Right kidney (tissue), 9 donors: ENCODE results near the gene REM2.

Experiments used
- DNase-seq: peaks from one replicate; pipeline ENCODE4 v3.0.0-alpha.2; 2016
- long read RNA-seq, 8 donors: transcript quantifications; one replicate each; lab custom pipeline, GENCODE V29; 2026

Gene REM2, protein sequence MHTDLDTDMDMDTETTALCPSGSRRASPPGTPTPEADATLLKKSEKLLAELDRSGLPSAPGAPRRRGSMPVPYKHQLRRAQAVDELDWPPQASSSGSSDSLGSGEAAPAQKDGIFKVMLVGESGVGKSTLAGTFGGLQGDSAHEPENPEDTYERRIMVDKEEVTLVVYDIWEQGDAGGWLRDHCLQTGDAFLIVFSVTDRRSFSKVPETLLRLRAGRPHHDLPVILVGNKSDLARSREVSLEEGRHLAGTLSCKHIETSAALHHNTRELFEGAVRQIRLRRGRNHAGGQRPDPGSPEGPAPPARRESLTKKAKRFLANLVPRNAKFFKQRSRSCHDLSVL
- long read RNA-seq, donor 1, result 0 reads
- long read RNA-seq, donor 2, result 0 reads
- long read RNA-seq, donor 3, result 0 reads
- long read RNA-seq, donor 4, result 0 reads
- long read RNA-seq, donor 5, partial matches to known transcripts, result 0 of 1 reads
- long read RNA-seq, donor 5, other reads (novel, unspliced or antisense), result 0 of 1 reads
- long read RNA-seq, donor 6, result 0 reads
- long read RNA-seq, donor 7, result 0 reads
- long read RNA-seq, donor 8, result 0 reads

DNA sequence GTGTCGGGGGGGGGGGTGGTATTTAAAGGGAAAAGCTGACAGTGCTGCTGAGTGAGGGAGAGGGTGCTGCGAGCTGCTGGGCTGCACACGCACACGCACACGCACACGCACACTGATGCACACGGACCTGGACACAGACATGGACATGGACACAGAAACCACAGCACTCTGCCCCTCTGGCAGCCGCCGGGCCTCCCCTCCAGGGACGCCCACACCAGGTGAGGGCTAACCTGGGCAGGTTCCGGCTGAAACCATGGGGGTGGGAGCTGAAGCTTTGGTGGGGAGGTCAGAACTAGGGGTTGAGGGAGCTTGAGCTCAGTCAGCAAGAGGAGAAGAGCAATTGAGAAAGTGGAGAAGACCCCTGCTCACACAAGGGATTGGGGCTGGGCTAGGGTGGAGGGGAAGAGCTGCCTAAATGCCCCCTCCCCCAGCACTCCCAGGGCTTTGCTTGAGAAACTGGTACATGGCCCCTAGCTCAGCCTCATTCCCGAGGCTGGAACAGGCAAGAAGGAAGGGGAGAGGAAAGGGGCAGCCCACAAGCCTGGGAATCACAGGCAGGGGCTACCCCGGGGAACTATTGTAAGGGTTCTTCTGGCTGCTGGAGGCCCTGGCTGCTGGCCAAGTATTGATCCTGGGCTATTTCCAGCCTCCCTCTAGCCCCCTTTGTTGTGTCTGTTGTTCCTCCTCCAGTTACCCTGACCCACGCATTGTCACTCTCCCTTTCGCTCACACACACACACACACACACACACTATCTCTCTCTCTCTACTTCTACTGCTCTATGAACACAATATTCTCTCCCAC is at the start of gene REM2:
Gene REM2, plus strand, starts transcription at position 50 of the 804 bp plus-strand sequence. Its CDS starts 66 bp downstream, at position 116.
- peak; percentile 63 for DNase-seq

DNA sequence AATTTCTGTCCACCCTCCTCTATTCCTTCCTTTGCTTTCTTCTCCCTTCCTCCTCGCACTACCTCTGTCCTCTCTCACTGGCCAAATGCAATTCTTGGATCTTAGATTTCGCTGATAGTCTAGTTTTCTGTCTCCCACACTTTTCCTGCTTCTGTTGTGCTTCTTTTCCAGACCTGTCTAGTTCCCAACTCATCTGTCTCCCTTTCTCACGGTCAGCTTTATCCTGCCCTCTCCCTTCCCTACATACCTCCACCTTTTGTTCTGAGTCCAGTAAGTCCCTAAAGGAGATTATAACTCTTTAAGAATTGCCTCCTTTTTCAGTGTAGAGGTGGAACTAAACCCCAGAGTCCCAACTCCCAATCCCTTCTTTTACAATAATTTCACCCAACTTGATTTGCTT is 47.5 kb upstream of the REM2 start:
- DNase-seq, result no peak

DNA sequence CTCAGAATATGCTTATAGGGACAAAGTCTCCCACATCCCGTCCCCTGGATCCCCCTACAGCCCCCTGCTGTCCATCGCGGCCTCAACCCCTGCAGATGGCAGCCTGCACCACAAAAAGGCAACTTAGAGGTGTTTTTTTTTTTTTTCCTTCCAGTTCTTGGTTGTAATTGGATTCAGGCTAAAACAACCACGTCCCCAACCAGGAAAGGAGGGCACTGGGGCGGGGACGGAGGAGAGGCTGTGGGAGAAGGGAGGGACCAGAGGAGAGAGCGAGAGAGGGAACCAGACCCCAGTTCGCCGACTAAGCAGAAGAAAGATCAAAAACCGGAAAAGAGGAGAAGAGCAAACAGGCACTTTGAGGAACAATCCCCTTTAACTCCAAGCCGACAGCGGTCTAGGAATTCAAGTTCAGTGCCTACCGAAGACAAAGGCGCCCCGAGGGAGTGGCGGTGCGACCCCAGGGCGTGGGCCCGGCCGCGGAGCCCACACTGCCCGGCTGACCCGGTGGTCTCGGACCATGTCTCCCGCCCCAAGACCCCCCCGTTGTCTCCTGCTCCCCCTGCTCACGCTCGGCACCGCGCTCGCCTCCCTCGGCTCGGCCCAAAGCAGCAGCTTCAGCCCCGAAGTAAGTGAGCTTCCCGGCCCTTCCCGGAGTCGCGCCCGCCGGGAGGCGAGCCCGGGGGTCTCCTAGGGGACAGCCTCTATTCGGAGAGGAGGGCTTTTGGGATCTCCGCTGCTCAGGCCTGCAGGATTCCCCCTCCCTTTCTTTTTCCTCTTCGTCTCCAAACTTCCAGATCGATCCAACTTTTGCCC is 46.5 kb upstream of the REM2 start, which contains the start of gene MMP14:
Gene MMP14, plus strand, starts transcription at position 285 of the 813 bp plus-strand sequence. Its CDS starts 233 bp downstream, at position 518.
- peak; percentile 89 for DNase-seq

DNA sequence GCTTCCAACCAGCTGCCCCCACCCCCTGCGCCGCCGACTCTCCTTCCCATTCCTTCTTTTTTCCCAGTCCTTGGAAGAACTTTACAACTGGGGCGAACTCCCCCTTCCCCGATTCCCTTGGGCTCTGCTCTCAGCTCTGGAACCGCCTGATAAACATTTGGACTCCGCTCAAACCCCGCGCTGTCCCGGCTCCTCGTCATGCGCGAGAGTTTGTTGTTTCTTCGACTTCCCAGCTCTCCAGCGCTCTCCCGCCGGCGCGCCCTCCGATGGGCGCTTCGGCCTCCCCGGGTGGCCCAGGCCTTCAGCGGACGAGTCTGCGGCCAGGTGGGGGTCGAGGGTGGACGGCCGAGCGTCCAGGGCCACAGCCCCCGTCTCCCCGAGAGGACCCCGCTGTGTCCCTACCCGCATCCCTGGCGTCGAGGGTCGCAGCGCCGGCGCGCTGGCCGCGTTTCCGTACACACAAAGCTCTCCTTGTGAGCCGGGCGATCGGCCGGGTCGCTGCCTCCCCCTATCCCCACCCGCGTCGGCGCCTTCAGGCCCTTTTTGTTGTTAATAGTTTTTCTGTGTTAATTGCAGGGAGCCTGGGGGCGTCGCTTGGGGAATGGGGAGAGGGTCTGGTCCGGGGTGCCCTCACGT is 45.8 kb upstream of the REM2 start:
- peak; percentile 91 for DNase-seq

DNA sequence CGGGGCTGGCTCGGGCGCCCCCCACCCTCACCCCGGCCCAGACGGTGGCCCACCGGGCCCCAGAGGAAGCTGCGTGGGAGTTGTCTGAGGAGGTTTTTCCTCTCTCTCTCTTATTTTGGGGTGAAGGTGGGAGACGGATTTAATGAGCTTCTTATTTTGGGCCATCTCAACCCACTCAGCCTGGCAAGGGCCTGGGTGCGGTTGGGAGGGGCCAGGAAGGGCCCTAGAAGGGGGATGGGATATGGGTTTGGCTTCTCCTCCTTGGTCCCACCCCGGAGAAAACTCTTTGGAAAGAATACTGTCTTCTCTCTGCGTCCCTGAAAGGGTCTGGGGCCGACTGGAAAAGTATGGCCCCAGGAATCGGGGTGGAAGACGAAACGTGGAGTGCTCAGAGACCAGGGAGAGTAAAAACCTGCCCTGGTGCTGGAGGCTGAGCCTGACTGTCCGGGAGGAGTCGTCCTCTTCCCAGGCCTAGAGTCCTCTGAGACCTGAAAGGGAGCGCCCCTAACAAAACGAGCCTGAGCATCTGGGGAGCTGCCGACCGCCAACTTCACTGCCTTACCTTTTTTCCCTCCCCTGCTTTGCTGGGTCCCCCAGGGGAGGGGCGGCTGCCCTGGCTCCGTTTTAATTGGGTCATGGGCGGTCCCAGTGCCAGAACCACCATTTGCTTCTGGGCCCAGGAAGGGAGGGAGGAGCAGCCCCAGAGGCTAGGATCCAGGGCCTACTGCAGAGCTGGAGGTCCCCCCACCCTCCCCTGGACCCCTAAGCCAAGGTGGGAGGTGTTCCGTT is 45.1 kb upstream of the REM2 start:
- DNase-seq, result no peak

DNA sequence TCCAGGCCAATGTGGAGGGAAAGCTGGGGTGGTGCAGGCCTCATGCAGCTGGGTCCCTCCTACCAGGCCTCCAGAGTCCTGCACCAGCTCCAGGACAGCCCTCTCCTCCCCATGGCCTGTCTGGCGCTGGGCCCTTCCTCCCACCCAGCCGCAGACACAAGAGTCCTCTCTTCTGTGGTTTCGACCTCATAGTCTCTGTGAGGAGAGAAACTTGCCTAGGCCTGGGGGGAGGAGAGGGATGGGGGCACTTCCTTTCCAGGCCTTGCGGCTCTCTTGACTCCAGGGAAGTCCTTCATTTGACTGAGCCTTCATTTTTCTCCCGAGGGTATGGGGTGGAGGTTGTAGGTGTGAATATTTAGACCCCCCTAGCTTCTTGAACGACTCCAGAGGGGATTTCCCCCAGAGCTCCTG is 44.4 kb upstream of the REM2 start:
- no peak for DNase-seq

DNA sequence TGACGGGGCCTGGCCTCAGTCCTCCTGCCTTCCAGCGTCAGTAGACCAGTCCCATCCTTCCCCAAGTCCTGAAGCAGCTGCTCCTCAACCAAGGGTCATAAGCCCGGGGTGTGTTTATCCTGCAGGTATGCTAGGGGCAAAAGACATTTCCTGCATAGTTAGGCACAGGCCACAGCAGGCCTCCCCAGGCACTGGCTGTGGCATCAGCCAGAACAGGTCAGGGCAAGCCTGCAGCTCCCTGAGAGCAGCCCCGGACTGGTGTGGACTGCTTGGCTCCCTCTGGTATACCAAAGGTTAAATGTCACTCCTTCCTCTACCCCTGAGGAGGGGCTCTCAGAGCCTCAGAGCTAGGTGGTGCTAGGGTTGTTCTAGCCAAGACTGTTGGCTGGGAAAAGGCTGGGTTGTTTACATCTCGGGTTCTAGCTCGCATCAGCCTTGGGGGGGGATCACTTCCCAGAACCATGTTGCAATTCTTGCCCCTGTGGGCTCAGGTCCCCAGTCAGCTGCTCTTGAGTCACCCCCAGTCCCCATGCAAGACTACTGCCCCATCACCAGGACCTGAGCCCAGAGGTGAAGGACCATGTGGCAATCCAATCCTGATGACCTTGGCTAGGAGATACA is 43.8 kb upstream of the REM2 start:
- no peak for DNase-seq

DNA sequence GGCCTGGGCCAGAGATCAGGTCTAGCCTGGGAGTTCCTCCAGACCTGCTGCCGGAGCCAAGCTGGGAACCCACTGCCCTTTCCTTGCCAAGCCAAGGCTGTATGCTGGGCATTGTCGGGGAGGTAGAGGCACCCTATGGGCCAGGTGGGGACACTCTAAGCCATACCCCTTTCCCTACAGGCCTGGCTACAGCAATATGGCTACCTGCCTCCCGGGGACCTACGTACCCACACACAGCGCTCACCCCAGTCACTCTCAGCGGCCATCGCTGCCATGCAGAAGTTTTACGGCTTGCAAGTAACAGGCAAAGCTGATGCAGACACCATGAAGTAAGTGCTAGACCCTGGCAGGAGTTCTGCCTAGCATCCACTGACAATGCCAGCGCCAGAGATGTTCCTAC is 41.7 kb upstream of the REM2 start:
- DNase-seq, result no peak

DNA sequence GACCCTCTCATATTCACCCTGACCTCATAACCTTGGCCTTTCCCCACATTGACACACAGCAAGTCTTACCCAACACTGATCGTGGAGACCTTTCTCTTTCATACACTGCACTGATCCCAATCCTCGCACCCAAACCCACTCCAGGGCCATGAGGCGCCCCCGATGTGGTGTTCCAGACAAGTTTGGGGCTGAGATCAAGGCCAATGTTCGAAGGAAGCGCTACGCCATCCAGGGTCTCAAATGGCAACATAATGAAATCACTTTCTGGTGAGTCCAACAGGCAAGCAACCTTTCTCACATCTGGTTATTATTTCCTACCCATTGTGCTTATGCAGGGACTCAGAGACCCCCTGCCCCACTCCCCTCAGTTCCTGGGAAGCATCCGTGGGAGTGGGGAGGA is 41.3 kb upstream of the REM2 start:
- no peak for DNase-seq

DNA sequence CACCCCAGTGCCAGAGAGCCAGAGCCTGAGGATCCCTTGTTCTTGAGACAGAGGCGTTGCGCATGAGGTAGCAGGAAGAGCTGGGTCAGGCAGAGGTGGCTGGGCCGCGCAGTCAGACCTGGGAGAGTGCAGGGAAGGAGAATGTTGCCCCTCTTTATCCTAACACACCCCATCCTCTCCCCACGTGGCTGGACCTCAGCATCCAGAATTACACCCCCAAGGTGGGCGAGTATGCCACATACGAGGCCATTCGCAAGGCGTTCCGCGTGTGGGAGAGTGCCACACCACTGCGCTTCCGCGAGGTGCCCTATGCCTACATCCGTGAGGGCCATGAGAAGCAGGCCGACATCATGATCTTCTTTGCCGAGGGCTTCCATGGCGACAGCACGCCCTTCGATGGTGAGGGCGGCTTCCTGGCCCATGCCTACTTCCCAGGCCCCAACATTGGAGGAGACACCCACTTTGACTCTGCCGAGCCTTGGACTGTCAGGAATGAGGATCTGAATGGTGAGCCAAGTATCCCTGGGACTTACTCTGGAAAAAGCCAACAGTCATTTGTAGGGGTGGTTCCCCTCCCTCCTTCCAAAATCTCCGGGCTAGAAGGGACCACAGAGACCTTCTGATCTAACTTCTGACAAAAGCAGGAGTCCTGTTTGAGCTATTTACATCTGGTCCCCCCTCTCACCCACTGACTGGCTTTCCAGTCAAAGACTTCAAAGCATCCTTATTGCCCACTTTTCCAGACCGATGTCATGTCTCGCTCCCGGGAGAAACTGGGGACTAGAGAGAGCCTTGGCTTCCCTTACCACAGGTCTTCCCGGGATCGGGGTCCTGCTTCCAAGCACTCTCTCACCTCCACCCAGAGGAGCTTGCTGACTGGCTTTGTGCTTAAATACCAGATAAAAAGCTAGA is 40.6 kb upstream of the REM2 start:
- no peak for DNase-seq

DNA sequence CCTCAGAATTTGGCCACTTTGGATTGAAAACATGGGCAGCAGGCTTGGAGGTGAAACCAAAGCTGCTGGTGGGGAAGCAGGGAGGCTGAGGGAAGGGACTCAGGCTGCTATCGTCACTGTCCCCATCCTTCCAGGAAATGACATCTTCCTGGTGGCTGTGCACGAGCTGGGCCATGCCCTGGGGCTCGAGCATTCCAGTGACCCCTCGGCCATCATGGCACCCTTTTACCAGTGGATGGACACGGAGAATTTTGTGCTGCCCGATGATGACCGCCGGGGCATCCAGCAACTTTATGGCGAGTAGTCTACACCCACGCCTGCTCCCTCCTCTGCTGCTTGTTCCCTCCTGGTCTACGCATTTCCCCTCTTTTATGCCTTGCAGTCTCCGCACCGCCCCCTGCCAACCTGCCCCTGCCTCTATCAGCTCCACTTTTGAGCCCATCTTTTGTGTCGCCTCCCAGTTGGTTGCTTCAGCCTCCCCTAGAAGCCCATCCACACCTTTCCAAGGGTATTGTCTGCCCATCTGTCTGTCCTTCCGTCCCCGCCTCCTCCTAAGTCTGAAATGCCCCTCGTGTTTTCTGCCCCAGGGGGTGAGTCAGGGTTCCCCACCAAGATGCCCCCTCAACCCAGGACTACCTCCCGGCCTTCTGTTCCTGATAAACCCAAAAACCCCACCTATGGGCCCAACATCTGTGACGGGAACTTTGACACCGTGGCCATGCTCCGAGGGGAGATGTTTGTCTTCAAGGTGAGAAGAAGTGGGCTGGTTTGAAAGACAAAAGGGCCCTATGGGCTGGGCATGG is 39.7 kb upstream of the REM2 start:
- no peak for DNase-seq

DNA sequence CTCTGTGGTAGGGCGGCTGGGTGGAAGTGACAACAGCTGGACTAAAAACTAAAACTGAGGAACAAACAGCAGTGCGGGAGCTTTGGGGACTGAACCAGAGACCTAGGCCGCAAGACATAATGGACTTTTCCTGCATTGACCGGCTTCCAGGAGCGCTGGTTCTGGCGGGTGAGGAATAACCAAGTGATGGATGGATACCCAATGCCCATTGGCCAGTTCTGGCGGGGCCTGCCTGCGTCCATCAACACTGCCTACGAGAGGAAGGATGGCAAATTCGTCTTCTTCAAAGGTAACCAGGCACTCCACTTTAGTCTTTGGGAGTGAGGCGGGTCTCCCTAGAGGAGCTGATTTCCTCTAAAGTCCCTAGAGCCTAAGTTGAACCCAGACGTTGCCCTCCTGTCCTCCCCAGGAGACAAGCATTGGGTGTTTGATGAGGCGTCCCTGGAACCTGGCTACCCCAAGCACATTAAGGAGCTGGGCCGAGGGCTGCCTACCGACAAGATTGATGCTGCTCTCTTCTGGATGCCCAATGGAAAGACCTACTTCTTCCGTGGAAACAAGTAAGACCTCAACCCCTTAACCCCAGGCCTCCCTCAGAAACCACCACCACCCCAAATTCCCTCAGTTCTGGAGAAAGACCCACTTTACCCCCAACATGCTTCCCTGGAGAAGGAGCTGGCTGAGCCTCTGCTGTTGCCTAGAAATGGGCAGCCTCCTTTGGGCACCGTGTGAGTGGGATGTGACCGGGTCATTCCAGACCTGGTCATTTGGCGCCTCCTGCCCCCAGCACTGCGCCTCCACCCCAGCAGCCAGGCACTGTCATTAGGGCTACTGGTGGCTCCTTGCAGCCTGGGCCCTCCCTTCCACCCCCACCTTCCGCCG is 38.6 kb upstream of the REM2 start:
- no peak for DNase-seq

DNA sequence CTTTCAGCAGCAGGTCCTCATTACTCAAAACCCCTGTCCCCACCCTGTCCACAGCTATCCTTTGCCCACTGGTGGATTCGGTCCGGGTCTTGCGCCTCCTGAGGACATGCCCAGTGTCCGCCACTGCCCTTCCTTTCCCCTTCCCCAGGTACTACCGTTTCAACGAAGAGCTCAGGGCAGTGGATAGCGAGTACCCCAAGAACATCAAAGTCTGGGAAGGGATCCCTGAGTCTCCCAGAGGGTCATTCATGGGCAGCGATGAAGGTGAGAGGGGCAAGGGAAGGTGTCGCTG is 38.0 kb upstream of the REM2 start:
- DNase-seq, result no peak

DNA sequence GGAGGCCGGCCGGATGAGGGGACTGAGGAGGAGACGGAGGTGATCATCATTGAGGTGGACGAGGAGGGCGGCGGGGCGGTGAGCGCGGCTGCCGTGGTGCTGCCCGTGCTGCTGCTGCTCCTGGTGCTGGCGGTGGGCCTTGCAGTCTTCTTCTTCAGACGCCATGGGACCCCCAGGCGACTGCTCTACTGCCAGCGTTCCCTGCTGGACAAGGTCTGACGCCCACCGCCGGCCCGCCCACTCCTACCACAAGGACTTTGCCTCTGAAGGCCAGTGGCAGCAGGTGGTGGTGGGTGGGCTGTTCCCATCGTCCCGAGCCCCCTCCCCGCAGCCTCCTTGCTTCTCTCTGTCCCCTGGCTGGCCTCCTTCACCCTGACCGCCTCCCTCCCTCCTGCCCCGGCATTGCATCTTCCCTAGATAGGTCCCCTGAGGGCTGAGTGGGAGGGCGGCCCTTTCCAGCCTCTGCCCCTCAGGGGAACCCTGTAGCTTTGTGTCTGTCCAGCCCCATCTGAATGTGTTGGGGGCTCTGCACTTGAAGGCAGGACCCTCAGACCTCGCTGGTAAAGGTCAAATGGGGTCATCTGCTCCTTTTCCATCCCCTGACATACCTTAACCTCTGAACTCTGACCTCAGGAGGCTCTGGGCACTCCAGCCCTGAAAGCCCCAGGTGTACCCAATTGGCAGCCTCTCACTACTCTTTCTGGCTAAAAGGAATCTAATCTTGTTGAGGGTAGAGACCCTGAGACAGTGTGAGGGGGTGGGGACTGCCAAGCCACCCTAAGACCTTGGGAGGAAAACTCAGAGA is 37.0 kb upstream of the REM2 start:
- no peak for DNase-seq

DNA sequence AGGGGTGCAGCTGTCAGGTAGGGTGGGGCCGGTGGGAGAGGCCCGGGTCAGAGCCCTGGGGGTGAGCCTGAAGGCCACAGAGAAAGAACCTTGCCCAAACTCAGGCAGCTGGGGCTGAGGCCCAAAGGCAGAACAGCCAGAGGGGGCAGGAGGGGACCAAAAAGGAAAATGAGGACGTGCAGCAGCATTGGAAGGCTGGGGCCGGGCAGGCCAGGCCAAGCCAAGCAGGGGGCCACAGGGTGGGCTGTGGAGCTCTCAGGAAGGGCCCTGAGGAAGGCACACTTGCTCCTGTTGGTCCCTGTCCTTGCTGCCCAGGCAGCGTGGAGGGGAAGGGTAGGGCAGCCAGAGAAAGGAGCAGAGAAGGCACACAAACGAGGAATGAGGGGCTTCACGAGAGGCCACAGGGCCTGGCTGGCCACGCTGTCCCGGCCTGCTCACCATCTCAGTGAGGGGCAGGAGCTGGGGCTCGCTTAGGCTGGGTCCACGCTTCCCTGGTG is 36.2 kb upstream of the REM2 start:
- no peak for DNase-seq

DNA sequence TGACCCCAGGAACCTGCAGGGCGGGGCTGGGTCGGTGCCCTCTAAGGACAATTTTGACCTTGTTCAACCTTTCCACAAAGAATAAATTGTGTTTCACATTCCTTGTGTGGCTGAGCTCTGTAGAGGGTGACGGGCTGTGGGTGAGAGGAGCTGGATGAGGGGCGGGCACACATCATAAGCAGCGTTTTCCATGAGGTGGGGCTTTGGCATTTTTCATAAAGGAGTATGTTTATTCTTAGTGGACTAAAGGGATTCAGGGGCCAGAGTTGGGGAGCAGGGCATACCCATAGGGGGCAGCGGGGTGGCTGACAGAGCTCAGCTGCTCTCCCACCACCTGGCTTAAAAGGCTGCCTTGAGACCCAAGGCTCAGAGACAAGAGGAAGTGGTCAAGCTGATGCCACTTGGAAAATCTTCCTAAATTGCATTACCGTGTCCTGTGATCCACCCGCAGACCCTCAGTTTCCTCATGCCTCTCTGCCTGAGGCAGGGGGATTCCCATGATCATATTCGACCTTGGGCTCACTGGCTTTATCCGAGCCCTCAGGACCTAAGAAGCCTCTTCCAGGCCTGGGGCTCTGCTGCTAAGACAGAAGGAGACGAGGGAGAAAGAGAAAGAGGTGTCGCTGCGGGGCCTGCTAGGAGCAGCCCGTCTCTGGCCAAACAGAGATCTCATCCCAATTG is 35.2 kb upstream of the REM2 start:
- DNase-seq, result no peak
